DMS153 treated with DMSO at 0.1 percent for 48 hours (cell line): ENCODE results near the gene PHACTR3.

ENCODE experiments used
- DNase-seq: peaks from one replicate; lab custom pipeline; 2025; ENCODE audit not compliant: unreplicated experiment; lab: John Stamatoyannopoulos, UW

Gene PHACTR3

GRCh38 chr20:59823030-59823423 is 218.7 kb downstream of the PHACTR3 start:
- no peak for DNase-seq

DNA sequence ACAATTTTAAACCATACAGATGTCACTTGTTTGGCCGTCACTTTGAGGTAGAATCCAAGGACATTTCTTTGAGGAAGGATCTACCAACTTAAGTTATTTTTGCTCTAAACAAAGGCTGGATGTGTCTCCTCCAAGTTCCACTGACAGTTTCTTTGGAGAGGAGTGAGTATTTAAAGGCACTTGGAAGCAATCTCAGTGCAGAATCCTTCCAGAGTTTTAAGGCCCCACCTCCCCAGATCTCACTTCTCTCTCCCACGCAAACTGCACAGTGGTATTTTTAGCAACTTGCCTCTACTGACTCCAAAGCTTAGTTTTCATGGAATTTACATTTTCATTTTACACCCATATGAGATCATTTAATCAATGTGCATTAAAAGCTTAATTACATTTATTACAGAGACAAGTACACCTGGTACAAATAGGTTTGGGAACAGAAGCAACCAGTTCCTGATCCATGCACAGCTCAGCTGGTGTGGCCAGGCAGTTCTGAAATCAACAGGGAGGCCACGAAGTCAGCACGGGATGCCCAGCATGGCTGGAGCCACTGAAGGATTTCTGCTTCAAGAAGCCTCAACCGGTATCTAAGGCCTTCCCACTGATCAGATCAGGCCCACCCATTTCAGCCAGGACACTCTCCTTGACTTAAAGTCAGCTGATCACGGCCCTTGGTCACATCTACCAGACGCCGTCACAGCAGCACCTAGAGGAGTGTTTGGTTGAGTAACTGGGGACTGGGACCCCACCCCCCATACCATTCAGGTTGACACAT is 219.3 kb downstream of the PHACTR3 start:
- no peak for DNase-seq

DNA sequence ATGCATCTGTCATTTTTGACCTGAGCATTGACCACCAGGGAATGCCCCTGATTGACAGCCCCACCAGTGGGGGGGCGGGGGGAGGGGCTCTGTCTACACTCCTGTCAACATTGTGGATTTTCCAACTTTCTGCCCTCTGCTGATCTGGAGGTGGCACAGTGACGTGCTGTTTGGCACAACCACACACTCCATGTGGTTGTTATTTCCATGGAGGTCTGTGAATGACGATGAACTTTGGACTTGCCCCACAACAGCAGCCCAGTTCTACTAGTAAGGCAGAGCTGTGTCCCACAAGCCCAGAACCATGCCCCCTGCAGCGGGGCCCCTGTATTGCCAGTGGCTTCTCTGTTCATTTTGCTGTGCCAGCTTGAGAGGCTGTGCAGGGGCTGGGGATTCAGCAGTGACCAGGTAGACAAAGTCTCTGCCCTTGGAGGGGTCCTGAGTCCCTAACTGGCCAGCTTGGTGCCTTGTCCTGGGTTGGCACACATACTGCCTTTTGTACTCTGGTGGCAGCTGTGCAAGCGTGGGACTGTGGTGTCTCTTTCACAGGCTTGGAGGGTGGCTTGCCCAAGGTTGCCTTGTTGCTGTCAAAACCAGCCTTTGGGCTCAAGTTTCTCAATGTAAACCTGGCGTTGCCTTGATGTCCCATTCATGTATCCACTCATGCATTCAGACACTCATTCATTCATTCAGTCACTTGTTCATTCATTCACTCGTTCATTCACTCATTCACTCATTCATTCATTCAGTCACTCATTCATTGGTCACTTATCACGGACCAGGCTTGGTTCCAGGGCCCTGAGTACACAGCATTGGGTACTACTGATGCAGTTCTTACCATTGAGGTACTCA is 220.6 kb downstream of the PHACTR3 start:
- no peak for DNase-seq

DNA sequence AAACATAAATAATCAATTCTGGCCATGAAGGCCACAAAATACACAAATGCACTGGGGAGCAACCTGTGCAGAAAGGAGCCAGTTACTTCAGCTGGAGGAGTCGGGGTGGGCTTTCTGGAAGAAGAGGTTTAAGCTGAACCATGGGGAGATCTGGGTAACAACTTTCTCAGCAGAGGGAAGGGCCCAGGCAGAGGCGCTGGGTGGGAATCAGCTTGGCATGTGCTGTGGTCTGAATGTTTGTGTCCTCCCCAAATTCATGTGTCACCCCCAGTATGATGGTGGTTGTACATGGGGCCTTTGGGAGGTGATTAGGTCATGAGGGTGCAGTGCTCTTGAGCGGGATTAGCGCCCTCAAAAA is 221.2 kb downstream of the PHACTR3 start:
- DNase-seq, result no peak

DNA sequence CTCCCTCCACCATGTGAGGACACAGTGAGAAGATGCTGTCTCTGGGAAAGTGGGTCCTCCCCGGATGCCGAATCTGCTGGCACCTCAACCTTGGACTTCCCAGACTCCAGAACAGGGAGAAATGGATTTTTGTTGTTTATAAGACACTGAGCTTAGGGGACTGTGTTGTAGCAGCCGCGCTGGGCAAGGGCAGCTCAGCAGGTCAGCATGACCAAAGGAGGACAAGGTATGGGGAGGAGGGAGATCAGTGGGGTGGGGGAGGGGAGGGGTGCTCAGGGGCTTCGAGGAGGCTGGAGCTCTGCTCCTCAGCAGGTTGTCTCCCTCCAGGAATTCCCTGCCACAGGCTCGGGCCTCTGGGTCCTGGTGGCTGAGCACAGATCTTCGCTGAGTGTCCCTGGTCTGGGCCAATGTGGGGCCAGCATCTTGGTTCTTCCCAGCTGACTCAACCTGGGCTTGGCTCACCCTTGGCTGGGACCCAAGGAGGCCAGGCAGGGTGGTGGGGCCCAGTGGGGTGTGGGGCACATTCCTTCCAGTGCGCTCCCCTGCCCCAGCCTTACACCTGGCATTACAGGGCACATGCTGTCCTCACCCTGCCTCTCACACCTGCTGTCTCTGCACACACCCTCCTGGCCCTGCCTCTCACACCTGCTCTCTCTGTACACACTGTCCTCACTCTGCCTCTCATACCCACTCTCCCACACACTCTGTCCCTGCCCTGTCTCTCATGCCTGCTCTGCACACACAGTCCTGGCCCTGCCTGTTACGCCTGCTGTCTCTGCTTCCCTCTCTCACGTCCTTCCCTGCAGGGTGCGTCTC is 221.8 kb downstream of the PHACTR3 start:
- peak; percentile 93 for DNase-seq

- DNase-seq, result no peak
These were observed 223.1 kb downstream of the PHACTR3 start for GRCh38 chr20:59827138-59828056.

GRCh38 chr20:59828125-59829053 is 224.0 kb downstream of the PHACTR3 start:
- DNase-seq, result no peak

GRCh38 chr20:59829054-59829785 is 224.9 kb downstream of the PHACTR3 start:
- no peak for DNase-seq

DNA sequence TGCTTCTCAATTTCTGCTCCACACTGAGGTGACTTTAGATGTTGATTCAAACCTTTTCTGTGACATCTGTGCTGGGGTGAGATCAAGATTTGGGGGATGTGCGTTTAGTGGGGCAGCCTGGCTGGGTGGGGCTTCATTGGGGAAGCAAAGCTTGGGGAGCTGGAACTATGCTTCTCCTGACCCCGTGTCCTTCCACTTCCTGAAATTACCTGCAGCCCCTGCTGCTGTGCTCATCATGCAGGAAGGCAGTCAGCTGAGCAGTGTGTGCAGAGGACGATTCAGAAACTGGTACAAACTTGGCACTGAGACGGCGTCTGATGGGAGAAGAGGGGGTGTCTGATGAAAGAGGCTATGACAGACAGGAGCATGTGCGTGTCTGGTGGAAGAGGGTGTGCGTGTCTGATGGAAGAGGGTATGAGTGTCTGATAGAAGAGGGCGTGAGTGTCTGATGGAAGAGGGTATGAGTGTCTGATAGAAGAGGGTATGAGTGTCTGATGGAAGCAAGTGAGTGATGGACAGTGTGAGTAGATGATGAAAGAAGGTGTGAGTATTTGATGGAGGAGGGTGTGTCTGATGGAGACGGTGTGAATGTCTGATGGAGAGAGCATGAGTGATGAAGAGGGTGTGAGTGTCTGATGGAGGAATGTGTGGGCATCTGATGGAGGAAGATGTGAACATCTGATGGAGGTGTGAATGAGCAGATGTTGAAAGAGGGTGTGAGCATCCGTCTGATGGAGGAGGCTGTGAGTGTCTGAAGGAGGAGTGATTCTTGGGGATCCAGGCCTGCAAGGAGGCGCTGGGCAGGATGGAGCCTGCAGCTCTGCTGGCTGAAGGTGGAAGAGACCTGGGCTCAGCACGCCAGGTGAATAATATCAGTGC is 225.7 kb downstream of the PHACTR3 start:
- no peak for DNase-seq

DNA sequence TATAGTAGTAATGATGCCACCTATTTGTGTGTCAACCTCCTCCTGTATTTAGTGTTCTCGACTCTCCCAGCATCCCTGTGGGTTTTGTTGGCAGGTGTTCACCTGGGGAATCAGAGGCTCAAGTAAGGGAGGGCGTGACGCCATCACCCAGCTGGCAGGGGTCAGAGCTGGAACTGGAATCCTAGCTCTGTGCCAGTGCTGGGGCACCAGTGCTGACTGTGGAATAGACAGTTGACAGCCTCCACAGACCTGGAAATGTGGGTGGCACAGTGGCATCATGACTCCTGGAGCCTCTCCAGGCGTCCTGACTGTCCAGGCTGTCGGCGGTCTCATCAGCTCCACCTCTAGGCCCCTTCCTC is 226.3 kb downstream of the PHACTR3 start:
- peak; percentile 73 for DNase-seq

DNA sequence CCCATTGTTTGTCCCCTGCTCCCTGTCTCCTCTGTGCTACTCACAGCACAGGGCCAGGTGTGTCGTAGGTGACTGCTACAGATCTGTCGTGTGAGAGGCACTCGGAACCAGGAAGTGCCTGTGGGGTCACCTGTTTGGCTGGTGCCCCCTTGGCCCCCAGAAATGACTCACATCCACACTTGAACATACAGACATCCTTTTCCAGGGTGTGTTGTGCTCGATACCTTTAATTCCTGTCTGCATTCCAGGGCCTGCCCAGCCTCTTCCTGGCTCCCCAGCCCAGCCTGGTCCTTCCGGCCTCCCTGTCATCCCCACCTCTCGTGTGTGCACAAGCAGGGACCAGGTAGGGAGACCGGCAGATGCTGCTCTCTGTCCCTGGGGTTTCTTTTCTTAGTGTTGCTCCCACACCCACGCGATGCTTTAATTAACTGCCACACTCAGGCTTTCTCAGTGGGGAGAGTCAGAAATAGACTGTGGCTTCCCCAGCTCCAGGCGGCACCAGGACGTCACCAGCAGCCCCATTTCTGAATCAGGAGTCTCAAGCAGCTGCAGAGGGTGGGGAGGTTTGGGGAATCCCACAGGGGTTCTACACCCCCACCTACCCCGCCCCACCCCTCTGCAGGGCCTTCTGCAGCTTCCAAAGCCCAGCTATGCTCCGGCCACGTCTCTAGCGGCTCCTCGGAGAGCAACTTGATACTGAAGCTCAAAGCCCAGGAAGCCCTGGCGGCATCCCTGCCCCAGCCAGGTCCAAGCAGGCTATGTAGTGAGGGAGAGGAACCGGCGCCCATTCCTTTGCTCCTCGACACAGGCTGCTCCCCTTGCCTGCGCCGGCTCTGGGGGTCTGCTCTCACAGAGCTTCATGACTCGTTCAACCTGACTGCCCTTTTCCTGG is 226.9 kb downstream of the PHACTR3 start:
- DNase-seq, result peak; percentile 73

- no peak for DNase-seq
These were observed 227.6 kb downstream of the PHACTR3 start for GRCh38 chr20:59831916-59832270.

DNA sequence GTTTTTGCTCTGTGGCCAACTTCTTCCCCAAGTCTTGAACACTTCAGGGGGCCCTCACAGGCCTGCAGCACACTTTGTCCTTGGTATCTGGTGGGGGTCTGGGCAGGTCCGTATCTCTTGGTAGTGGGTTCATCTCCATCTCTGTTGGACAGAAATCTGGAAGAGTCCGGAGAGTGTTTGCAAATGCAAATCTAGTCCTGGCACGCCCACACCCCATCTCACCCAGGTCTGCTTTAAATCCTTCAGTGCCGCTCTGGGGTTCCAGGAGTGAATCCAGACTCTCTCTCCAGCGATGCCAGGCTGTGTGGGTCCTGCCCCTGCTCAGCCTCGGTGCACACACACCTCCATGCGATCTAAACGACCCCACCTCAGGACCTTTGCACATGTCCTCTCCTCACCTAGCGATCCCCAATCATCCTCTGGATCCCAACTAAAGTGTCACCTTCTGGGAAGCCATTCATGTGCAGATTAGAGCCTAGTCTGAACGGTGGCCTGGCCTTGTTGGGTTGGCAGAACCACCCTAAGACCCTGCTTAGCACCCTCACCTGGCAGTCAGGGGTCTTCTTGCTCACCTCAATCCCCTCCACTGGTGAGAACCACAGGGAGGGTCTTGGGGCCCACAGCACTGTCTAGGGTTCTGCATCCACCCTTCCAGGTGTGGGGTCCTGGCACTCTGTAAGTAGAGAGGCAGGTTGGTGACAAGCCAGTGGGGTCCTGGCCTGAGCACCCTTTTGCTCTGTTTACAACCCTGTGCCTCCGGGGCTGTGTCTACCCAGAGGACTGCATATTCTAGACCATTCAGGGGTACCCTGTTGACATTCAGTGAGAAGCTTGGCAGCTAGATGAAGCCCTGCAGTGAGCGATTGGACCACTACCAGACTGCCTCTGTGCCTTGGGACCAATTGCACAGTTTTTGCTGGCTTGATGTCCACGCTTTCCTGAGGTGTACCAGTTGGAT is 228.3 kb downstream of the PHACTR3 start:
- DNase-seq, result no peak

- DNase-seq, result no peak
These were observed 230.7 kb downstream of the PHACTR3 start for GRCh38 chr20:59835057-59835447.

DNA sequence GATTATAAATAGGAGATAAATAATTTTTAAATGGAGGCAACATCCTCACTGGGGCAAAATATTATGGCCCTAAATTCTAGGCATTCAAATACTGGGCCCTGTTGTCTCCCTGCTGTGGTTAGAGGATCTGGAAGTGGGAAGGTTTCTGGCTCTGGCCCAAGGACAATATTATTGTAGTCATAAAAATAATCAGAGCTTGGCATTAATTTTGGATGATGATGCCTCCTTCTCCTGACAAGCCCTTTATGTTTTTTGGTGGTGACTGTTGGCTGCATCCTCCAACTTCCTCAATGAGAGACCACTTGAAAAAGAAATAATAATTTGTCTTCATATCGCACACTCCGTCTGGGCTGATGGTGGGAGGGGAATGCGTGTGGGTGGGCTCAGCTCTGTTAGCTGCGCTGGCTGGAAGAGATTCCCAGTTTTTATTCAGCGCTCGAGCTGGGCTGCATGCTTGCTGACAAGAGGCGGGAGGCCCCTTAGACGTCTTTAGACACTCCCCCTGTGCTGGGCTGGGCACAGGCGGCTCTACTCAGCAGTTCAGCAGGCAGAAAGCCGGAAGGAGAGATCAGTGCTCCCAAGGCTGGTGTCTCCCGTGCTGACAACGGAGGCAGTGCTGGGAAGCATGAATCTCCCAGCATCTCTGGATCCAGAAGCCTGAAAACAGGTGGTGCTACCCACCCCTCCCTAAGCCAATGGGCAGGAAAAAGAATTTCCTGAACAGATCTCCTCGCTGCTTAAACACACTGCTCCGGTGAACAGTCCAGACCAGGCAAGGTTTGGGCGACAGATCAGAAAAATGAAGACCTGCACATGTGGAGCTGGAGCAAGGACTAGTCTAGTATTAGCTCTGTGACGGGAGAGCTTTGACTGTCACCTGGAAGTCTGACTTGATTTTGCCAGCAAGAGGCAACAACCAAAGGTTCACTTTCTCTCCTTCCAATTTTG is 231.4 kb downstream of the PHACTR3 start:
- peak; percentile 59 for DNase-seq
